ENCODE data around the gene KRT17. TPM values are rescaled to one million over a fixed set of nuclear protein-coding genes. Genes with fewer than 3 reads are reported as not detected.

Gene KRT17
- total and polyA plus RNA-seq, 9 of the 15 experiments (the other 6 are each of a cell fraction or from before 2014, with no cell fraction given), result 0.23 to 0.25 TPM; not detected in 7

DNA sequence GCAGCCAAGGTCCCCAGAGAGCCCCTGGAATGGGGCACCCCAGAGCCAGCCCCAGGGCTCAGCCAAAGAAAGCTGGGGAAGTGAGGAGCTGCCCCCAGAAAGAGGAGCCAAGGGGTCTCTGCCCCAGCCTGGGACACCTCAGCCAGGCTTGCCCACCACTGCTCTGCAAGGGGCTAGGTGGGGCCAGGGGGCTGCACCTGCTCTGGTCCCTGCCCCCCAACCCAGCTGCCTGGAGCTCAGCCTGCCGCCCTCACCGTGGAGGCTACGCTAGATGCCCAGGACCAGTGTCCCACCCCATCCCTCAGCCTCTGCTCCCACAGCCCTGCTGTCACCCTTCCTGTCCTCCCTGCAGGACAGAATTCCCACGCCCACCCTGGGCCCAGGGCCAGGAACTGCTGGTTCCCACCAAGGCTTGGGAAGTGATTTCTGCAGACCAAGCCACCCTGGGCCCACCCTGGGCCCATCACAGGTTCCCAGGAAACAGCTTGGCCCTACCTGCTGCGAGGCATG lies 28.1 kb upstream of the KRT17 start (continued):
- TF ChIP-seq SRSF3 (IDR thresholded peaks at IDR 0.05; ENCODE audit: insufficient read depth, low read length) (no peak), CHD1 (IDR thresholded peaks at IDR 0.05; ENCODE audit: low read length) (no peak), POLR2AphosphoS2 (IDR thresholded peaks at IDR 0.05; ENCODE audit: low read length) (no peak), RBBP5 (IDR thresholded peaks at IDR 0.05; ENCODE audit: borderline replicate concordance, insufficient read depth, low read length, poor library complexity, severe bottlenecking) (no peak), ZNF766 (CRISPR knock-in tag; conservative IDR thresholded peaks at IDR 0.05) (no peak), MED1 (CRISPR knock-in tag; IDR thresholded peaks at IDR 0.05; ENCODE audit: borderline replicate concordance) (no peak), ARHGAP35 (IDR thresholded peaks at IDR 0.05; ENCODE audit: partially characterized antibody) (no peak), ZKSCAN8 (CRISPR knock-in tag; IDR thresholded peaks at IDR 0.05) (no peak), LARP7 (IDR thresholded peaks at IDR 0.05) (no peak), GATAD2A (IDR thresholded peaks at IDR 0.05) (no peak), ESRRB (CRISPR knock-in tag; IDR thresholded peaks at IDR 0.05; ENCODE audit: borderline replicate concordance) (no peak)
